Activated CD4-positive, alpha-beta T cell treated with anti-CD3 and anti-CD28 coated beads, Interleukin-2, Interleukin-4, amounts not matched to agents 100 ng/mL and 50 ng/mL, durations not matched to agents 16 hours and 8 hours (primary cell): ENCODE measurements around the gene HS3ST3B1.

Source experiments
- DNase-seq: peaks from one replicate; pipeline ENCODE4 v3.0.0-alpha.2; 2020; ENCODE audit warnings: low spot score

The HS3ST3B1 gene

DNA sequence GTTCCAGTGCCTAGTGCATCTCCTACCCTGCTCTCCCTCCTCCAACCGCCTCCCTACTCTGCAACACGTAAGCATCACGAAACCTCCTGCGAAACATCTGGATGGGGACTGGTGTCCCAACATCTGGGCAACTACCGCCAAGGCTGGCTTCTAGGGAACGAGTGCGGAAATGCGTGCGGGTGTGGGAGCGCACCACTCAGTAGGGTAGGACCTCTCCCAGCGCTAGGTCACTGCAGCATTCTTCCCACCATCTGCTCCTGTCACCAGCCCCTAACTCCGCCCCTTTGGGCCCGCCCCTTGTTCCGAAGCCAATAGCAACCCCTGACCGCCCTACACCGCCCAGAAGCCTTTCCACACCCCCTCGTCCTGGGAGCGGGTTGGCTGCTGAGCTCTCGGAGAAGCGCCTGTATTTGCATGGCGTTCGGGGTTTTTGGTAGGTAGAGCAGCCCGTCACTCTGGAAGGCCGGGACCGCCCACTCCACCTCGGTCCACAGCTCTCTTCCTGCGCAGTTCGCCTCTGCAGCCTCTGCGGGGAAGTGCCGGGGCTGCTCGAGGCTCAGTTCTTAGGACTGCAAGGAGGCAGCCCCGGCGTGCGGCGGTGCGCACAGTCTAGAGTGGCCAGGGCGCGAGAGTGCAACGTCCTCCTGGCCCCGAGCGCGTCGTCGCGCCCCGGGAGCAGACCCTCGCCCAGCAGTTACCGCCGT is at the start of gene HS3ST3B1:
Gene HS3ST3B1 (plus strand): TSS at position 507 of the 704 bp plus-strand sequence. CDS start 438 bp downstream, outside the sequence.
- peak; percentile 99 for DNase-seq

DNA sequence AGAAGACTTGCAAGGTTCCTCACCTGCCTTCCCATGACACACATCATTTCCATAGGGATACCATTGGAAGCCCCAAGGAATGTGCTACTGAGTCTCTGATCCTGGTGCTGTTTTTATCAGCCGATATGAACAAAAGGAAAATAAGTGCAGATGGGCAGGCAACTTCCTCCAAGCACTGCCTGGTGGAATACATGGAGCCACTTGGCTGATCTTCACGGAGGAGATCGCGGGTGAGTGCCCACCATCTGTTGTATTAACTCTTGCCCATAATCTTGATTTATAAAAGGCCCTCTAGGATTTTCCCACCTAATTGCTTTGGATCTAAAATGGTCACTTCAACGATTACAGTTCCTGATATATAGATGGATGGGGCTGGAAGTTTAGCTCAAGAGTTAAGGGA is 39.5 kb upstream of the HS3ST3B1 start:
- no peak for DNase-seq

DNA sequence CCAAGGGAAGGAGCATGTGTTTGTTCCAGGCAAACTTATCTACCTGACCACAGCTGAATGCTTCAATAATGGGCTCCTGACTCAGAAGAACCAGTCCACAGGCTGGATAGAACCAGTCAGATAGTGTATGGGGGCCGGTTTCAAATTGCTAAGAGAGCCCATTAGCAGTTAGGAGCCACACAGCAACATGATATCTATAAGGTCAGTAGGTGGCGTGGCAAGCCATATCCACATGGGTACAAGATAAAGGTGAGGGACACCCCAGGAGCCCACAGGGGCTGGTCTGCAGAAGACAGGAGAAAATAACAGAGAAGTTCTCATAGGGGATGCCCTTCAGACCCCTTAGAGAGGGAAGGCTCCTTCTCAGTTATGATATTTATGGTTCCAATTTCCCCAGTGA is 32.6 kb upstream of the HS3ST3B1 start:
- no peak for DNase-seq

DNA sequence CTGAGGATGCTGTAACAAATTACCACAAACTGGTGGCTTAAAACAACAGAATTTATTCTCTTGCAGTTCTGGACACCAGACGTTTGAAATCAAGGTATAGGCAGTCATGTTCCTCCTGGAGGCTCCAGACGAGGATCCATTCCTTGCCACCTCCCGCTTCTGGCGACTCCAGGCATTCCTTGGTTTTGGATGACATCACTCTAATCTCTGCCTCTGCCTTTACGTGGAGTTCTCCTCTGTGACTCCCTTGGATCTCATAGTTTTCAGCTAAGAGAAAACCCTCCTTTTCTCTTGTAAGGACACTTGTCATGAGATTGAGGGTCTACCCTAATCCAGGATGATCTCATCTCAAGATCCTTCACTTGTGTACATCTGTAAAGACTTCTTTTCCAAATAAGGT is 31.4 kb upstream of the HS3ST3B1 start:
- no peak for DNase-seq

DNA sequence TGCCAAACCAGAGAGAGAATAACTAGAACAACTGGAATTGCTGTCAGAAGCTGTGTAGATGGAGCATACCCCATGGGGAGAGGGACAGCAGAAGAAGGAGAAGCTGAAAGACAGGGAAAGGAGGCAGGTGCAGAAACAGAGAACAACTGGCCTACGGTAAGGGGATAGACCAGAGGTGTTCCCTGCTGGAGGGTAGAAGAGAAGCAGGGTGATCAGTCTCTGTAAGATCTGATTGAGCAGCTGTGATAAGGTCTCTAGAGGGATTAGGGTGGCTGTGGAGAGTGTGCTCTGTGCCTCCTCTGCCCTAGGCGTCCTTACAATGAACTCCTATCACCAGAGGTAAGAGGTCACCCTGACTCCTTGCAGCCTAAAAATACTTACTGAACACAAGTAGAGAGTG is 30.4 kb upstream of the HS3ST3B1 start:
- no peak for DNase-seq

DNA sequence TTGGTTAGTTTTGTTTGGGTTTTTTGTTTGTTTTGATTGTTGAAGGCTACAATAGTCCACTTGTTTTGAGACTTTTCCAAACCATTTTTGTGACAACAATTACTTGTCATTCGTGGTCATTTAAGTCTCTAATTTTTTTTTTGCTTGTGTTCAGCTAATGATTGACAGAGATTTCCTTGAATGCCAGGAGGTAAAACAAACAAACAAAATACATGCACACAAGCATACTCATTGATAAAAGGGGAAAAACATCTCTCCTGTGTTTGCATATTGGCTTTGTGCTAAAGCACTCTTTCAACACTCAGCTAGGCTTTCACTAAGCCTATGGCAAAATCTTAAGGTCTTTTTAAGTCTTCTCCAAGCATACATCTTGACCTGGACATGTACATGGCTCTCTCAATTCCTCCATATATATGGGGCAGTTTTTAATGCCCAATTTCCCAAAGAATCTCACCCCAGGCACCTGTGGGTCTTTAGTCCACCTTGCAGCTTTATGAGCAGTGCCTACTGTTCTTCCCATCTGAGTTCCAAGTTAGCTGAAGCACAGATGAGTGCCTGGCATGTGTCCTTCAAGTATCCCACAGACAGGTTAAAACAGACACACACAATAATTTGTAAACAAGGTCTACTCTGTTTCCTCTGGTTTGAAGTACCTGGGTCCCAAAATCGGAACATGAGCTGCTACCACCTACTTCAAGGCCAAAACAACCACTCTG is 24.2 kb upstream of the HS3ST3B1 start:
- DNase-seq = no peak

DNA sequence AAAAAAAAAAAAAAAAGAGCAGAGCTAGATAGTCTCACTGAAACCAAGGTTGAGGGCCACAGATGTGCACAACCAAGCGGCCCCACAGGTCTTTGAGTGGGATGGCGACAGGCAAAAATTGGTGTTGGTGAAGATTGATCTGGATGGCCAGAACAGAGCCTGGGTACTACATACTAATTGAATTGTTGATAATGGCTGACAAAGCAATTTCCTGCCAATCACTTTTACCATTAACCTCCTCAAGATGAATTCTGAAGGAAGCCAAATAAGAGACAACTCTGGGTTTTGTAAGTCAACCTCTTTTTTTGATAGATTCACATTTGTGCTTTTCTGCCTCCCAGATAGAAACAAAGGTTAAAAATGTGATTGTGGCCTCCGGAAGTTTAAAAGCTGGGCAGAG is 19.4 kb upstream of the HS3ST3B1 start:
- no peak for DNase-seq

DNA sequence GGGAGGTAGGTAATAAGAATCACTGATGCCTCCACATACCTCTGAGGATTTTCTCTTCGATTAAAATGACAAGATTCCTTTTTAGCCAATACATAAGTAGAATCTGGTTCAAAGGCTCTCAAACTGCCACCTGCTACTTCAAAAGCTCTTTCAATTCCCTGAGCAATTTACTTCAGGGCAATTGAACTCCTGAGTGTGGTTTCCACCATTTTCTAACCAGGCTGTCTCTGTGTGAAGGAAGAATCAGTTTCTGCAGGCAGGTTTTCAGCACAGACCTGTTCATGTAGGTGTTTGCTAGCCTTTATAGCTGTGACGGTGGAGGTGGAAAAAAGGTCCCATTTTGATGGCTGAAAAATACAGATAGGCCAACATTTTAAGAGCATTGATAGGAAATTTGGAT is 18.2 kb upstream of the HS3ST3B1 start:
- DNase-seq = no peak

DNA sequence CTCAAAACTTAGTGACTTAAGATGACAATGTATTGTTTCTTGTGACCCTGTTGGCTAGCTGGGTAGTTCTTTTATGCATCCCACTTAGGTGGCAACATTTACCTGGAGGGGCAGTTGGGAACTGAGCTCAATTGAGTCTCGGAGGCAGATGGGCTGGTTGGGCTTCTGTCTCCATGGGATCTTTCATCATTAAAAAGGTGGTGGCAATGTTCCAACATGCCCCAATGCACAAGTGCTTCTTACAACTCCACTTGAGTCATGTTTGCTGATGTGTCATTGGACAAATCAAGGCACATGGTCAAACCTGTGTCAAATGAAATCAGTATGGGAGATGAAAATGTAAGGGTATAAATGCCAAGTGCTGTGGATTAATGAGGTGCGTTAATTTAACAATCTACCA is 11.7 kb upstream of the HS3ST3B1 start:
- no peak for DNase-seq

DNA sequence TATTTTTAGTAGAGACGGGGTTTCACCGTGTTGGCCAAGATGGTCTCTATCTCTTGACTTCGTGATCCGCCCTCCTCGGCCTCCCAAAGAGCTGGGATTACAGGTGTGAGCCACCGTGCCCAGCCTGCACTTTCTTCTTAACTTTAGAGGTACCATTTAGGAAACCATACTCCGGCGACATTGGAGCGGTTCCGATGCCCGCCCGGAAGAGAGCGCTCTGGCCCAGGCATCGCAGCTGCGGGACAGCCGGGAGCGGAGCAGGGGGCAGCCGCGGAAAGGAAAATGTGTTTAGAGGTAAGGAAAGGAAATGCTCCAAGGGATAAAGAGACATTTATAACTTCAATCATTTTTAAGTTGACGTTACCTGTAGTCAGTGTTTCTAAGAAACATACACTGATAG is 6.0 kb upstream of the HS3ST3B1 start:
- DNase-seq = no peak

DNA sequence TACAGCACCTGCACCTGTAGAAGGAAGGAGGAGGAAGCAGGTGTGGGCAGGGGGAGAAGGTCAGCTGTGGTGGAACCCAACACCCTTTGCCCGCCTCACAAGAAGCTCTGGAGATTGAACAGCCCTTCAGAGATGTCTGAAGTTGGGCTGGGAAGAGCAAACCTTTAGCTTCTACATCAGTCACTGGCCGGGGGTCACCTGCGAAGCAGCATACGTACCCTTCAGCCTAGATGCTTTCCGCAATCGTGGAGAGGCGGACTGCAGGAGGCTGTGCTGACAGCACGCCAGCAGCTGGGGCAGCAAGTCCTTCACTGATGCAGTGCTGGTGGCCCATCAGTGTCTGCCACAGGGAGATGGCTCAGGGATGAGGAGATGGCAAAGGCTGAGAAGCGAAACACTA is 5.2 kb upstream of the HS3ST3B1 start:
- DNase-seq = no peak

DNA sequence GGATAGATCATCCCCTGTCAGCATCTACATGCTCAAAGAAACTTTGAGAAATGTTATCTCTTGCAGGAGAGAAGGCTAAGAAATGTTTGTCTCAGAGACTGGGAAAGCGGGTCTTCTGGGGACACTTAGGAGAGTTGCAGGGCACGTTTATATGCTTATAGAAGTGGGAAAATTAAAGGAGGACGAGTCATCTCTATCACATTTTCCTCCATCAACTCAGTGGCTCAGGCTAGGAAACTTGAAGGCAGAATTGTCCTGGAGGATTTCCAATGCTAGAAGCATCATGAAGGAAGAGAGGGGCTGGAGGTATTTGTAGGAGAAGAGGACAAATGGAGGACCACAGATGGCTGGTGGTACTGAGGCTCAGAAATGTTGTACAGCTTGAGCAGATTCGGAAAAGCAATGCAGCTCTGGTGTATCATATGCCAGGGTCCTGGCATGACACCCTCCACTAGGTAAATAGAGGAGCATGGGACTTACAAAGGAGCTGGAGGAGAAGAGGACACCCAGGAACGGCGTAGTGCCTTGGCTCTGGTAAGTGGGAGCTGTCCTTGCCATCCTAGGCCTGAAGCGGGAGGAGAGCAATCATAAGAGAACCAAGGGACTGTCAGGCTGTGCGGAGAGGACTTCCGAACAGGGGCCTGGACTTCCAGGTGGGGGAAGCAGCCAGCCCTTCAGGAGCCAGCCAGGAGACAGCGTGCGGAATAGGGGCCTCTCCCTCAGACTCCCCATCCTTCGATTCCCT is 4.5 kb upstream of the HS3ST3B1 start:
- DNase-seq = no peak

DNA sequence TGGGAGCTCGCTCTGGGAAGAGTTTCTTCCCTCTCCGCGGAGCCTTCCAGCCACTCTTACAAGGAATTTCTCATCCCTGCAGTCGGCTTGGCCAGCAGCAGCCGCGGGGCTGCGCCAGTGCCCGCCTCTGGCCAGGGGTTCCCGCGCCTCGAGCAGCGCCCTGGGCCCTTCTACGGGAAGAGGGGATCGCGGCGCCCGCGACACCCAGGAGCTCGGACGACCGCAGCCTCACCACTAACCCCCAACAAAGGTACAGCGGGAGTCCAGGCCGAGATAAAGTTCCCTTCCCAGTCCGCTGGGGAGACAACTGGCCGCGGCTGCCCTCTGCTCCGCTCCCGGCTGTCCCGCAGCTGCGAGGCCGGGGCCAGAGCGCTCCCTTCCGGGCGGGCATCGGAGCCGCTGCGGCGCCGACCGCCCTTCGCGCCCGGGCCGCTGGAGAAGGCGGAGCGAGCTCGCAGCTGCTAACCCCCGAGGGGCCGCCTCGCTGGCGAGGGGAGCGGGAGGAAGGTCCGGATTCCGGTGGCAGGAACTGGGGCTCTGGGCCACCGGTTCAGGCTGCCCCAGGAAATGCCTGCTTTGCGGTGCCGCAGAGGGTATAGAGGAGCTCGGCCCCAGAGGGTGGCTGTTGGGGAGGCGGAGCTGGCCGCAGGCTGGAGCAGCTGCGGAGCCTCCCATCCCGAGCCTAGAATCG is 3.6 kb upstream of the HS3ST3B1 start:
- DNase-seq = peak; percentile 48

DNA sequence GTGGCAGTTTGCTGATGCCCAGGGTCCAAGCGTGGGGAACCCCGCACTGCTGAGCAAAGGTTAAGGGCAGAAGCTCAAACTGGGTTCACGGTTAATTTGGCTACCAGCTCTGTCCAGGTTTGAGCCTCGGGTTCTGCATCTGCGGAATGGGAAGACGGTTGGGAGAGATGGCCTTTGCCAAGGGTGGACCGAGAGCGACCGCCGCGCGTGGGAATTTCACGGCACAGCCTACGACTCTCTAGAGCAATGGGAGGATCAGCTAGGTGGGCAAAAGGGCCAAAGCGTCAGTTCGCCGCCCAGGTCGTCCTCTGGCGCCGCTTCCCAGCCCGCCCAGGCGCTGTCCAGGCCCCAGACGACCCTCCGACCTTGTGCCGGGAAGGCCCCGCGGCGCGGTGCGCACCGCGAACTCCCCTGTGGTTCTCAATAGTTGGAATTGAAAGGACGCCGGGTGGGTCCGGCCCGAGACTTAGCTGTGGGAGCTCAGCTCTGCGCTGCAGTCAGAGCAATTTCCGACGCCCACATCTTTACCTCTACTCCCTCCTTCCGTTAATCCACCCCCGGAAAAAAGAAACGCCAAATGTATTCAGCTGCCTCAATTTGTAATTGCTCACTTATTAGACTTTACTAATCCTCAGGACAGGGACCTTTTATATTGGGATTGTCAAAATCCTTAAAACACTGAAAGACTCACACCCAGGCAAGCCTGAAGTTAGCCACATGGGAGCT is 2.5 kb upstream of the HS3ST3B1 start:
- DNase-seq = no peak

DNA sequence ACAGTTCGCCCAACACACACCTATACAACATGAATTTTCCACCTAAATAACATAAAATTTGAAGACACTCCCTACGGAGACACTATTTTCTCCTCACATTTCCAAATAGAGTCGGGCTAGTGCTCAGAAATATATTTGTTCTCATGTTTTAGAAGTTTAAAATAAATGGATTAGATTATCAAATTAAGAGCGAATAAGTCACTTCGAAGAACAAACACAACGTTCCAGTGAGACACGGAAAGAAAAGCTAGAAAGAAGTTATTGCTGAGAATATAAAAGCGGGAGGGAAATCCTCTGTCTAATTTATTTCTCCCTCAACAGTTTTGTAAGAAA is 2.0 kb upstream of the HS3ST3B1 start:
- DNase-seq = no peak

DNA sequence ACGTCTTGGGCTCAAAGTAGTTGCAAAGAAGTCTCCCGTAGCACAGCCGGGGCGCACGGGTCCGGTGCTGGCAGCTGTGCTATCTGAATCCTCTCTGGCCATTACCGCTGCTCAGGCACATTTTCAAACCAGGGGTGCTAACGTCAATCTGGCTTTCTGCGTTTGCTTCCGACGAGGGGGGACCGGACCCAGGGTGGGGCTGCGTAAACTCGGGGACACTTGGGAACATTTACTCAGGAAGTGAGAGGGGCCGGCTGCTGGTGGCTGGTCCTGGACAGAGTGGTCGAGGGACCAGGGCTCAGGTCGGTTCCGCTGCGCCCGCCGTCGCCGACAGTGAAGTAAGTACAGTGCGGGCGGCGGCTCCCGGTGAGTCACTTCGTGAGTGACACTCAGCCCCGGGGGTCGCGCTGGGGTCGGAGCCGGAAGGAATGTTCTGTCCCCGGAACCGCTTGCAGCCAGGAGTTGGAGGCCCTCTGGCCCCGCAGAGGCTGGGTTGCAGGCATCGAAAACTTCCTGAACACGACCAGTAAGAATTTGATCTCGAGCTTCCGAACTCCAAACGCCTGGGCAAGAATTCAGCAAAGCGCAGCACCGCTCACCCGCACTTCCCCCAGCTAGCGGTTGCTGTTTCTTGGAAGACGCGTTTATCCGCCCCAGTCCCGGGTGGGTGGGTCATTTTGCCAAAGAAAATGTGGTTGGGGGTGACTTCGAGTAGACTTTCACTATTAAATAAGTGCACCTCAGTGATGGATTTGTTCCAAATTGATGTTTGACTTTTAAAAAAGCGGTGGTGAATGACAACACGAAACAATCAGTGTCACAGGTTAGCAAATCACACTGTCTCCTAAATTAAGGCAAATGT is 1.4 kb upstream of the HS3ST3B1 start:
- DNase-seq = peak; percentile 28

DNA sequence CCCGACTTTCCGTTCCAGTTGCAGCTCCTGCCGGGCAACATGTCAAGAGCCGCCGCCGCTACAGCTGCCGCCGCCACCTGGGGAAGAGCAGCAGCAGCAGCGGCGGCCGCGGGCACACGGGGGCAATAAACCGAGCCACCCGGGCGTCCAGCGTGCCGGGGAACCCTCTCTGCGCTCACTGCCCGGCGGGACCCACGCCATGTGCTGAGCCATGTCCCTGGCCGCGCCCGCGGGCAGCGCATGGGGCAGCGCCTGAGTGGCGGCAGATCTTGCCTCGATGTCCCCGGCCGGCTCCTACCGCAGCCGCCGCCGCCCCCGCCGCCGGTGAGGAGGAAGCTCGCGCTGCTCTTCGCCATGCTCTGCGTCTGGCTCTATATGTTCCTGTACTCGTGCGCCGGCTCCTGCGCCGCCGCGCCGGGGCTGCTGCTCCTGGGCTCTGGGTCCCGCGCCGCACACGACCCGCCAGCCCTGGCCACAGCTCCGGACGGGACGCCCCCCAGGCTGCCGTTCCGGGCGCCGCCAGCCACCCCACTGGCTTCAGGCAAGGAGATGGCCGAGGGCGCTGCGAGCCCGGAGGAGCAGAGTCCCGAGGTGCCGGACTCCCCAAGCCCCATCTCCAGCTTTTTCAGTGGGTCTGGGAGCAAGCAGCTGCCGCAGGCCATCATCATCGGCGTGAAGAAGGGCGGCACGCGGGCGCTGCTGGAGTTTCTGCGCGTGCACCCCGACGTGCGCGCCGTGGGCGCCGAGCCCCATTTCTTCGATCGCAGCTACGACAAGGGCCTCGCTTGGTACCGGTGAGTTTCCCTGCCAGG is 604 bp downstream of the HS3ST3B1 start:
- no peak for DNase-seq

DNA sequence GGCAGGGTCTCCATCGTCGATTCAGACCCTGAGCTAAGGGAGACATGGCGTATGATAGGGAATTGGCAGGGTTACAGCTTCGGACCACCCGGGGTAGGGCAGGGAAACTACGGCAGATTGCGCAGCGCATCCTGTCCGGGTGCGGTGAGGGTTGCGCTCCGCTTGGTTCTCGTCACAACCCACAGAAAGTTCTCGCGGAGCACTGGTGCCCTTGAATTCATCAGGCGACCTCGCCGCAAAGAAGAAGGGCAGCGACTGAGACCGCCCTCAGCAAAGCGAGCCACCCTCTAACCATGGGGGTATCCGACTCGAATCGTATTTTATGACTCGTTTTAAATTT is 1.2 kb downstream of the HS3ST3B1 start:
- DNase-seq = peak; percentile 67

DNA sequence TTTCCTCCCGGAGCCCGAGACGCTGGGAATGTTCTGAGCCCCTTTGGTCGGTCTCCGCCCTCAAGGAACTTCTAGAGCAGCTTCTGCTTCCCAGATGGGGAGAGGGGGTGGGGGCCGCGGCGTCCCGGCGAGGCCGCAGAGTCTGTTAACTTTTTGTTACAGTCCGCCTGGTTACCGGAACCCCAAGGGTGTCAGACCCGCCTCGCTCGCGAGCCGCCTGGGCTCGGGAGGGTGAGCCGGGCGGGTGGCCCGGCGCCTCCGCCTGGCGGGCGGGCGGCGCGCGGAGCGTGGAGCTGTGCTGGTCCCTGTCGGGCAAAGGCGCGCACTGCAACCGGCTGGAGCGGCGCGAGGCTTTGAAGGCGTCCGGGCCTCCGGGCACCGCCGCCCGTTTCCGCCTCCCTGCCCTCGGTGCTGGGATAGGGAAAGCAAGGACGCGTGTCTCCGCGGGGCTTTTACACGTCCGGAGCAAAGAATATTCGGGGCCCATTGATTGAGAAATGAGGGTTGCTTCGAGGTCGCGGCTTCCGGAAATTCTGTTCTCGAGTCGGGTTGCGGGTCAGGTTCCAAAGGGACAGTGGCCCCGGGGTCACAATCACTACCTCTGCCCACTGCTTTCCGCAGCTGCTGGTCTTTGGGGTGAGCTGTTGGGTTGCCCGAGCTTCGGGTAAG is 1.7 kb downstream of the HS3ST3B1 start:
- DNase-seq = peak; percentile 84
